ENCODE data around the gene SOBP.

The SOBP gene

DNA sequence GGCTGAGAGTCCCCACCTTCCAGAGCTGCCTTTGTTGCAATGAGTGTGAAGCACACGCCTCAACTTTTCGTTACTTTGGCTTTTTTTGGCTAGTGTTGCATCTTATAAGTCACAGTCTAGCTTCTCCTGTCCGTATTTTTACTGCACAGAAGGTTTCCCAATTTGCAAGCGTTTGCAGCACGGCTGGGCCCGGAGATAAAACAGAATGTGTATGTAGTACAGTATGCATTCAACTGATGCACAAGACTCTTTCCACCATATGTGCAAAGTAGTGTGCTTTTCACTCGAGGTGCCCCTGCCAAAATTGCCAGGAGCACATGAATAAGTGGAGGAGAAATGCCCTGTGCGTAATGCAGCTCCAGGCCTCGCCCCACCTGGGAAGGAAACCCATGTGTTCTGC is 79.6 kb downstream of the SOBP start:
- no peak for TF ChIP-seq CTCF (IDR thresholded peaks at IDR 0.05; ENCODE audit: low read depth, low read length)
- no peak overlapping the region for H3K4me3 ChIP-seq (ENCODE audit: low read depth, low read length)
- H3K36me3 ChIP-seq: peaks cover 5% of the 10 kb centered on the region
- no peaks in the 10 kb centered on the region for H3K27me3 ChIP-seq
- no peaks in the 10 kb centered on the region for H3K9me3 ChIP-seq
- DNase-seq: no peak
- H3K4me1 ChIP-seq: peaks cover 18% of the 10 kb centered on the region

DNA sequence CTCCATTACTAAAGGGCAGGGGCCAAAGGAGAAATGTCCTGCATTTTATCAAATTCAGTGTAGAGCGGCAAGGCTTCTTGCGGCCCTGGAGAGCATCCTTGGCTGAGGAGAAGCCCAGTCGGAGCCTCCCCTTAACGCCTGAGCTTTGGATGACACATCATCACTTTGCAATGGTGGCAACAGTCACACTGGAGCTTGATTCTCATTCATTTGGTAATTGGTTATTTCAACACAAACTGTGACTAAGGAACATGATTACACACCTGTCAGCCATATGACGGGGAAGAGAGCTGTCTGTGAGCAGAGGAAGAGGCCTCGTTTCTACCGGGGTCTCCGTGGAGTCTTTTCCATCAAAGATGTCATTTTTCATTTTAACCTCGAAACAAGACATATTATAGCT is 81.4 kb downstream of the SOBP start:
- Histone ChIP-seq H3K9me3 (no peaks in the 10 kb centered on the region), H3K4me3 (ENCODE audit: low read depth, low read length) (no peak overlapping the region), H3K4me1 (no peaks in the 10 kb centered on the region; the same call in 1 of the 2 replicates), H3K36me3 (peaks cover 12% of the 10 kb centered on the region), H3K27me3 (no peaks in the 10 kb centered on the region)
- DNase-seq: no peak
- no peak for TF ChIP-seq CTCF (IDR thresholded peaks at IDR 0.05; ENCODE audit: low read depth, low read length)

- H3K4me1 ChIP-seq: no peaks in the 10 kb centered on the region; the same call in 1 of the 2 replicates
- H3K9me3 ChIP-seq: no peaks in the 10 kb centered on the region
- H3K4me3 ChIP-seq (ENCODE audit: low read depth, low read length): no peak overlapping the region
- no peak for TF ChIP-seq CTCF (IDR thresholded peaks at IDR 0.05; ENCODE audit: low read depth, low read length)
- DNase-seq: no peak
- peaks cover 9% of the 10 kb centered on the region for H3K36me3 ChIP-seq
- no peaks in the 10 kb centered on the region for H3K27me3 ChIP-seq
Observed at GRCh38 chr6:107572886-107573285, 83.0 kb downstream of the SOBP start.

DNA sequence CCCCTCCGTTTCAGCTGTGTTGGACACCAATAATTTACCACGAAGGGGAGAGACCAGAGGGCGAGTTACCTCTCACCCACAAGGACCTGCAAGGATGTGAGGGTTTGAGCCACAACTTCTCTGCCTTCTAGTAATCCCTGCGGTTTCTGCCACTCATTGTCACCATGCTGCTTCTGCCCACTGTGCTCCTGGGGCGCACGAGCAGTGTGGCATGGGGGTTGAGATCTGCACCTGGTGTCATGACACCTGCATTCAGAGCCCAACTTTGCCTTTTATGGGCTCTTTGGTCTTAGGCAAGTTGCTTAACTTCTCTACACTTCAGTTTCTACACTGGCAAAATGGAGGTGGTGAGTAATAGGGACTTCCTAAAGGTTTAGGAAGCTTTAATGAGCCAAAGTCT is 84.9 kb downstream of the SOBP start:
- H3K4me3 ChIP-seq (ENCODE audit: low read depth, low read length): no peak overlapping the region
- no peaks in the 10 kb centered on the region for H3K27me3 ChIP-seq
- TF ChIP-seq CTCF (IDR thresholded peaks at IDR 0.05; ENCODE audit: low read depth, low read length): no peak

DNA sequence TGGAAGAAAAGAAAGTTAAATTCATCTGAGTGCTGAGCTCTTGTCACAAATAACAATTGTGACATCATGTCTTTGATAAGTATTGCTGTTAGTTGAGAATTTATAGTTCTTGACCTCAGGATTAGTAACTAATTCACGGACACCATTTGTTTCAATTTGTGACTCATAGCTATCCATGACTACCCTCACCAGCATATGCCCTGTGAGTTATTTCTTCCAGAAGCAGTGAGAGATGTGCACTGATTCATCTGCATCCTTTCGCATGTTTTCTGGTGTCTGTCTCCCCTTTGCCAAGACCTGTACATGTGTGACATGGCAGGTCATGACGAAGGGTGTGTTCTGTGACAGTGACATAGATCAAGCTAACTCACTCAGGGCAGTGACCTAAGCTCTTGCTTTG is 86.9 kb downstream of the SOBP start:
- DNase-seq: no peak
- Histone ChIP-seq H3K9me3 (no peaks in the 10 kb centered on the region), H3K4me1 (peaks cover 11% of the 10 kb centered on the region), H3K36me3 (peaks cover 9% of the 10 kb centered on the region), H3K27me3 (no peaks in the 10 kb centered on the region), H3K4me3 (ENCODE audit: low read depth, low read length) (no peak overlapping the region)
- no peak for TF ChIP-seq CTCF (IDR thresholded peaks at IDR 0.05; ENCODE audit: low read depth, low read length)

More for the DNA sequence above, 84.9 kb downstream of the SOBP start:
- no peak for DNase-seq
- Histone ChIP-seq H3K9me3 (no peaks in the 10 kb centered on the region), H3K4me1 (peaks cover 11% of the 10 kb centered on the region), H3K36me3 (peaks cover 9% of the 10 kb centered on the region)

DNA sequence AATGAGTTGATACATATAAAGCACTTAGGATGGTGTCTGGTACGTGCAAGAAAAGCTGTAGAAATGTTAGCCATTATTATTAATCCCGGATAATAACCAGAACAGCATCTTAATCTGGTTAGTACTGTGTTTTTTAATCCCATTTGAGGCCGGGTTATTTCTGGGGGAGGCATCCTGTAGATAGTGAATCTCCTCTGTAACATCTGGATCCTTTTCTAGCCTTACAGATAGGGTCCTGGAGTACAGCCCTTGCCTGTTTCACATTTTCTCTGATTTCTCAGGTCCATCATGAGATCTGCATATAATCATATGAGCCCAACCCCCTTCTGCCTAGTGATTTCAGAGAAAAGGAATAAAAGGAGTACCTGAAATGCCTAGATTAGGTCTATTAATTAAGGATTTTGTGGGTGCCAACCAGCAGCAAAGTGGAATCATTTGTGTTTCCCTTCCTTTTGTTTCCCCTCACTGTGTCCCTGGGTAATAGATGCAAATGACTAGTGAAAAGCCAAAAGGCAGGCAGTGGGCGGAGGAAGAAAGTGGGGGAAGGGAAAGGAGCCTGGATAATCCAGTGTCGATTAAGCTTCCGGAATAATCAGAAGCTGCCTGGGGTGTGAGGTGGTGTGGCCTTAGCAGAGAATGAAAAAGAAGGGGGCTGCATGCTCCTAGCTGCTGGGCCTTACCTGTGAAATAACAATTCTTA is 88.9 kb downstream of the SOBP start:
- no peak for DNase-seq
- no peak for TF ChIP-seq CTCF (IDR thresholded peaks at IDR 0.05; ENCODE audit: low read depth, low read length)
- no peaks in the 10 kb centered on the region for H3K27me3 ChIP-seq
- H3K9me3 ChIP-seq: no peaks in the 10 kb centered on the region
- peaks cover 11% of the 10 kb centered on the region for H3K4me1 ChIP-seq
- H3K36me3 ChIP-seq: peaks cover 9% of the 10 kb centered on the region
- H3K4me3 ChIP-seq (ENCODE audit: low read depth, low read length): no peak overlapping the region
